WTC11 (cell line): ENCODE data around the gene IL1RAPL2. TPM values are rescaled to one million over a fixed set of nuclear protein-coding genes. Genes with fewer than 3 reads are reported as not detected.
"Not testable (repeated sequence)": the region's sequence is repeated elsewhere in the genome, so short reads cannot be mapped to it uniquely, and the experiment has no call there.

Source experiments
- ATAC-seq: fragments of 200-7000 bp; cut with Tn5 transposase; 2 replicates; pipeline ENCODE4 v1.10.0; 2021; ENCODE audit warnings: mild to moderate bottlenecking, moderate library complexity
- CTCF ChIA-PET: fragments of 300-600 bp; sonication (Branson Sonifier 250); formaldehyde crosslinking; loops from one replicate; lab custom pipeline; 2021; ENCODE audit warnings: antibody characterized with exemption; lab: Charles Lee
- POLR2A ChIA-PET: fragments of 350-600 bp; sonication (Branson Sonifier 250); formaldehyde crosslinking; loops from one replicate; lab custom pipeline; 2021; ENCODE audit warnings: antibody characterized with exemption; lab: Charles Lee
- DNase-seq: peaks from one replicate; pipeline ENCODE4 v3.0.0; 2021; ENCODE audit warnings: low spot score
- H3K27ac Mint-ChIP-seq: 2 replicates; pipeline ENCODE4 v1.8.0; 2021; ENCODE audit warnings: mixed read lengths
- H3K27me3 Mint-ChIP-seq: 2 replicates; pipeline ENCODE4 v1.8.0; 2021; ENCODE audit warnings: low read depth, mild to moderate bottlenecking, moderate library complexity, mixed read lengths
- H3K36me3 Mint-ChIP-seq: 2 replicates; pipeline ENCODE4 v1.8.0; 2021; ENCODE audit warnings: mixed read lengths
- H3K4me1 Mint-ChIP-seq: 2 replicates; pipeline ENCODE4 v1.8.0; 2022; ENCODE audit warnings: mixed read lengths
- H3K4me3 Mint-ChIP-seq: 2 replicates; pipeline ENCODE4 v1.8.0; 2021; ENCODE audit warnings: mild to moderate bottlenecking, moderate library complexity, mixed read lengths
- H3K9me3 Mint-ChIP-seq: 2 replicates; pipeline ENCODE4 v1.8.0; 2021; ENCODE audit warnings: mixed read lengths
- AFF4 ChIP-seq: sonication (generic); formaldehyde crosslinking; IDR thresholded peaks from 2 replicates; pipeline ENCODE4 v1.8.1; 2023; ENCODE audit warnings: mild to moderate bottlenecking, missing genetic modification reagents, borderline replicate concordance
- AR ChIP-seq: fragments of 250-450 bp; sonication (Bioruptor Pico); IDR thresholded peaks from 2 replicates; pipeline ENCODE4 v1.9.0; 2021; ENCODE audit warnings: mild to moderate bottlenecking
- ATF1 ChIP-seq: sonication (generic); formaldehyde crosslinking; IDR thresholded peaks from 2 replicates; pipeline ENCODE4 v1.8.1; 2023; ENCODE audit warnings: mild to moderate bottlenecking, moderate library complexity, missing genetic modification reagents
- ATF2 ChIP-seq: sonication (generic); formaldehyde crosslinking; IDR thresholded peaks from 2 replicates; pipeline ENCODE4 v1.8.1; 2022; ENCODE audit warnings: low read depth, missing genetic modification reagents, borderline replicate concordance
- E2F4 ChIP-seq: sonication (generic); formaldehyde crosslinking; IDR thresholded peaks from 2 replicates; pipeline ENCODE4 v1.8.1; 2022; ENCODE audit warnings: low read depth, mild to moderate bottlenecking, moderate library complexity, missing genetic modification reagents, borderline replicate concordance
- EMX1 ChIP-seq: fragments of 250-450 bp; sonication (Bioruptor Pico); IDR thresholded peaks from 2 replicates; pipeline ENCODE4 v1.8.0; 2021; ENCODE audit warnings: mild to moderate bottlenecking
- FOXK1 ChIP-seq: sonication (generic); formaldehyde crosslinking; IDR thresholded peaks from 2 replicates; pipeline ENCODE4 v1.8.0; 2022; ENCODE audit warnings: mild to moderate bottlenecking, moderate library complexity, missing genetic modification reagents
- FOXP1 ChIP-seq: sonication (generic); formaldehyde crosslinking; IDR thresholded peaks from 2 replicates; pipeline ENCODE4 v1.8.0; 2022; ENCODE audit warnings: missing genetic modification reagents, mild to moderate bottlenecking, moderate library complexity, borderline replicate concordance
- IRF1 ChIP-seq: sonication (generic); formaldehyde crosslinking; IDR thresholded peaks from 2 replicates; pipeline ENCODE4 v1.8.0; 2023; ENCODE audit warnings: missing genetic modification reagents
- JAZF1 ChIP-seq: fragments of 250-450 bp; sonication (Bioruptor Pico); IDR thresholded peaks from 2 replicates; pipeline ENCODE4 v1.9.0; 2021; ENCODE audit warnings: moderate library complexity, mild to moderate bottlenecking, inconsistent platforms
- MAX ChIP-seq: sonication (generic); formaldehyde crosslinking; IDR thresholded peaks from 2 replicates; pipeline ENCODE4 v1.8.0; 2022; ENCODE audit warnings: mild to moderate bottlenecking, missing genetic modification reagents
- ZNF219 ChIP-seq: sonication (generic); formaldehyde crosslinking; IDR thresholded peaks from 2 replicates; pipeline ENCODE4 v1.8.0; 2023; ENCODE audit warnings: missing genetic modification reagents, mild to moderate bottlenecking, borderline replicate concordance
- ZNF396 ChIP-seq: fragments of 250-450 bp; sonication (Bioruptor Pico); IDR thresholded peaks from 2 replicates; pipeline ENCODE4 v1.8.0; 2021; ENCODE audit warnings: mild to moderate bottlenecking, moderate library complexity, borderline replicate concordance
- total RNA-seq: library from RNA; stranded (reverse); gene quantifications from 3 replicates; pipeline ENCODE4 v1.2.3, GENCODE V29; 2021

The IL1RAPL2 gene
- total RNA-seq, 1 experiment from 2014 or later: 0.09 TPM

- H3K36me3 Mint-ChIP-seq: no peaks in the 10 kb centered on the region
- H3K27ac Mint-ChIP-seq: no peak overlapping the region
- H3K4me1 Mint-ChIP-seq: no peaks in the 10 kb centered on the region
- no peaks in the 10 kb centered on the region for H3K27me3 Mint-ChIP-seq
- no peak overlapping the region for H3K4me3 Mint-ChIP-seq
- ATAC-seq: no peak
- DNase-seq: no peak
- no peaks in the 10 kb centered on the region for H3K9me3 Mint-ChIP-seq
- TF ChIP-seq JAZF1 (CRISPR knock-in tag) (no peak), ZNF396 (no peak), AR (no peak), ATF2 (CRISPR knock-in tag) (no peak), E2F4 (CRISPR knock-in tag) (no peak), FOXP1 (CRISPR knock-in tag) (no peak)
- ChIA-PET POLR2A (no interaction called here), CTCF (no interaction called here)
Measured at GRCh38 chrX:105664243-105664642, 1098.2 kb downstream of the IL1RAPL2 start.

- H3K27me3 Mint-ChIP-seq, ATAC-seq, POLR2A ChIA-PET, DNase-seq, H3K4me3 Mint-ChIP-seq, H3K4me1 Mint-ChIP-seq, CTCF ChIA-PET, H3K36me3 Mint-ChIP-seq, H3K9me3 Mint-ChIP-seq, H3K27ac Mint-ChIP-seq: not testable (repeated sequence)
Measured at GRCh38 chrX:105684288-105684687, 1118.3 kb downstream of the IL1RAPL2 start.

GRCh38 chrX:105694839-105695238 lies 1128.8 kb downstream of the IL1RAPL2 start:
- Mint-ChIP-seq H3K4me3 (no peak overlapping the region), H3K9me3 (peaks cover 4% of the 10 kb centered on the region), H3K27me3 (no peaks in the 10 kb centered on the region), H3K36me3 (no peaks in the 10 kb centered on the region), H3K27ac (no peak overlapping the region), H3K4me1 (peaks cover 20% of the 10 kb centered on the region)
- ChIA-PET POLR2A (no interaction called here), CTCF (no interaction called here)
- ATAC-seq: no peak
- no peak for DNase-seq
- no peak for TF ChIP-seq ATF1

- peaks cover 4% of the 10 kb centered on the region for H3K9me3 Mint-ChIP-seq
- DNase-seq: no peak
- no peak overlapping the region for H3K27ac Mint-ChIP-seq
- peaks cover 26% of the 10 kb centered on the region for H3K4me1 Mint-ChIP-seq
- H3K4me3 Mint-ChIP-seq: no peak overlapping the region
- TF ChIP-seq FOXK1 (CRISPR knock-in tag): no peak
- TF ChIP-seq ZNF219 (CRISPR knock-in tag): no peak
- TF ChIP-seq, all 79 proteins: peak for 0
- ChIA-PET POLR2A (no interaction called here), CTCF (no interaction called here)
- Mint-ChIP-seq H3K36me3 (no peaks in the 10 kb centered on the region), H3K27me3 (no peaks in the 10 kb centered on the region)
- no peak for ATAC-seq
Measured at GRCh38 chrX:105695451-105695850, 1129.5 kb downstream of the IL1RAPL2 start.

GRCh38 chrX:105696870-105697269 lies 1130.9 kb downstream of the IL1RAPL2 start:
- no peaks in the 10 kb centered on the region for H3K36me3 Mint-ChIP-seq
- H3K4me3 Mint-ChIP-seq: no peak overlapping the region
- no peak for DNase-seq
- ChIA-PET CTCF (interaction anchor here (0.7 kb wide), 1 partner anchor 205 kb away, joined by 3 read pairs; no protein-coding TSS in a partner anchor), POLR2A (interaction anchor here (0.6 kb wide), 1 partner anchor 997 kb away, joined by 3 read pairs; no protein-coding TSS in a partner anchor)
- H3K9me3 Mint-ChIP-seq: peaks cover 4% of the 10 kb centered on the region
- no peak overlapping the region for H3K27ac Mint-ChIP-seq
- no peak; the same call in 1 of the 2 replicates for ATAC-seq
- H3K4me1 Mint-ChIP-seq: peaks cover 38% of the 10 kb centered on the region
- no peaks in the 10 kb centered on the region for H3K27me3 Mint-ChIP-seq
- TF ChIP-seq AFF4 (CRISPR knock-in tag) (no peak), MAX (no peak), IRF1 (CRISPR knock-in tag) (no peak), EMX1 (CRISPR knock-in tag) (no peak), ATF2 (CRISPR knock-in tag) (no peak)
